ENCODE data around the gene SLC6A13.

DNA sequence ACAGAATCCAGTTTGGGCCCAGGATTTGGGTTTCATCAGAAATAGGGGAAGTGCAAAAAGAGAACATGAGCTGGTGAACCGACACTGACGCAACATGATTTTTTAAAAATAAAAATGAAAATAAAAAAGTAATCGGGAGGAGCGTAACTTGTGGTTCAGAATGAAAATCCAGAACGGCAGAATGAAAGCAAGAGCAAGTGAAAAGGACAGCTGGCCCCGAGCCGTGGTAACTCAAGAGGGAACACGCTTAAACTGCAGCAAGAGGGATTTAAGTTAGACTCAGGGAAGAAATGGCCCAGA lies 50.3 kb downstream of the SLC6A13 start:
- TF ChIP-seq POLR2A (IDR thresholded peaks at IDR 0.05) = no peak
- TF ChIP-seq, protein P1, sequence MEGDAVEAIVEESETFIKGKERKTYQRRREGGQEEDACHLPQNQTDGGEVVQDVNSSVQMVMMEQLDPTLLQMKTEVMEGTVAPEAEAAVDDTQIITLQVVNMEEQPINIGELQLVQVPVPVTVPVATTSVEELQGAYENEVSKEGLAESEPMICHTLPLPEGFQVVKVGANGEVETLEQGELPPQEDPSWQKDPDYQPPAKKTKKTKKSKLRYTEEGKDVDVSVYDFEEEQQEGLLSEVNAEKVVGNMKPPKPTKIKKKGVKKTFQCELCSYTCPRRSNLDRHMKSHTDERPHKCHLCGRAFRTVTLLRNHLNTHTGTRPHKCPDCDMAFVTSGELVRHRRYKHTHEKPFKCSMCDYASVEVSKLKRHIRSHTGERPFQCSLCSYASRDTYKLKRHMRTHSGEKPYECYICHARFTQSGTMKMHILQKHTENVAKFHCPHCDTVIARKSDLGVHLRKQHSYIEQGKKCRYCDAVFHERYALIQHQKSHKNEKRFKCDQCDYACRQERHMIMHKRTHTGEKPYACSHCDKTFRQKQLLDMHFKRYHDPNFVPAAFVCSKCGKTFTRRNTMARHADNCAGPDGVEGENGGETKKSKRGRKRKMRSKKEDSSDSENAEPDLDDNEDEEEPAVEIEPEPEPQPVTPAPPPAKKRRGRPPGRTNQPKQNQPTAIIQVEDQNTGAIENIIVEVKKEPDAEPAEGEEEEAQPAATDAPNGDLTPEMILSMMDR (IDR thresholded peaks at IDR 0.05) = no peak
